ENCODE results near the gene COP1. TPM values are rescaled to one million over a fixed set of nuclear protein-coding genes. Genes with fewer than 3 reads are reported as not detected.

The COP1 gene
- total and polyA plus RNA-seq, 2 of the 8 experiments (the other 6 are each of a cell fraction or from before 2014, with no cell fraction given), result 26.2 to 44.9 TPM

DNA sequence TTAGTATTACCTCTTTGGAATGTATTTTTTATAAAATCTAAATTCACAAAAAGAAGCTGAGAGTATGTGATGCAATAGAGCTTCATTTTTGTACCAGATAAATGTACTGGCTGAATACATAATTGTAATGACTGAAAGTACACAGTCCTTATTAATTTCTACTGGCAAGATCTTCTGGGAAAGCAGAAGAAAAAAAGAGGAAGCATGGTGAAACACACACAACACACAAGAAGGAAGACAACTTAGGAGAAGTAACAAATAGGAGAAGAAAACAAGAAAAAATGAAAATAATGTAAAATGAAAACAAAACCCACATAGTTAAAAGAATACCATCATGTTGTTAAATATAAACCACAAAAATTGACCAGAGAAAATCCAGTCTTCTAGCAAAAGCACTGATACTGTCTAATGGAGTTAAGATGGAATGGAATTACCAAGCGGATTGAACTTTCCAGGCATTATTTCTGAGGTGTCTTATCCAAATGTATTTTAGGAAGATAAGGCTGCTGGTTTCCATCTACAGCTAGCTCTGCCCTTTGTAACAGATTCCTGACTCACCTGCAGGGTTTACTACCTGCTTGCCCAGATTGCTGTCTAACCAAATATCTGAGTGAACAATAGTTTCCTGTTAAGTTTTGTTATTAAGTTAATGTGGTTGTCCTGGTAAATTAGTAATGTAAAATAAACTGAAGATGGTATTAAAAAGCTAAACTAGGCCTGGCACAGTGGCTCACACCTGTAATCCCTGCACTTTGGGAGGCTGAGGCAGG lies 4.5 kb upstream of the COP1 start:
- no peak overlapping the region for H2AFZ ChIP-seq (ENCODE audit: low read length)
- no peak overlapping the region for H2BK5ac ChIP-seq (ENCODE audit: low read depth, low read length)
- H3K14ac ChIP-seq (ENCODE audit: insufficient read length), result no peak overlapping the region
- no peak overlapping the region for H4K8ac ChIP-seq (ENCODE audit: extremely low read depth, insufficient read depth, low read length)
- ChIA-PET POLR2A (ENCODE audit: partially characterized antibody) (no interaction called here), CTCF (ENCODE audit: partially characterized antibody) (interaction anchor here (0.6 to 1.4 kb wide), 2 partner anchors 12 to 723 kb away, joined by 3 to 5 read pairs; no protein-coding TSS in a partner anchor)
- H3K18ac ChIP-seq (ENCODE audit: extremely low read depth, low read length), result no peak overlapping the region
- no peaks in the 10 kb centered on the region for H3K36me3 ChIP-seq (ENCODE audit: control insufficient read depth in 2 of 4, insufficient read depth in 4 of 4, low read length in 3 of 4)
- H3K27me3 ChIP-seq (replicated peaks in 1 of 4; ENCODE audit: control insufficient read depth in 3 of 4, extremely low read depth in 1 of 4, insufficient read depth in 3 of 4, low read length in 3 of 4), result no peaks in the 10 kb centered on the region
- H2BK20ac ChIP-seq (ENCODE audit: low read length), result no peak overlapping the region
- DNase-seq (ENCODE audit: low read depth in 1 of 2, low spot score in 2 of 2) (no peak), FAIRE-seq (no peak)
- no peak overlapping the region for H3K4me3 ChIP-seq (ENCODE audit: extremely low read depth in 1 of 4, insufficient read depth in 2 of 4, low read depth in 3 of 4, low read length in 4 of 4)
- no peak overlapping the region for H2AK5ac ChIP-seq (ENCODE audit: low read depth, low read length)
- H2BK15ac ChIP-seq (ENCODE audit: low read length), result no peak overlapping the region
- H2BK120ac ChIP-seq (replicated peaks; ENCODE audit: low read depth, low read length), result no peak overlapping the region
- H4K20me1 ChIP-seq (replicated peaks in 1 of 2; ENCODE audit: control insufficient read depth in 1 of 2, insufficient read depth in 2 of 2, low read length in 2 of 2), result no peaks in the 10 kb centered on the region
- peaks cover 2% of the 10 kb centered on the region for H3K23me2 ChIP-seq (ENCODE audit: low read depth, low read length)
- H2BK12ac ChIP-seq (ENCODE audit: low read depth, low read length), result no peak overlapping the region
- H3K56ac ChIP-seq (replicated peaks; ENCODE audit: insufficient read length, low read depth, low read length), result no peak overlapping the region
- no peak overlapping the region for H4K91ac ChIP-seq (replicated peaks; ENCODE audit: insufficient read length, low read length)
- peak overlapping the region in 1 of 4 experiments; percentile 10; a peak in 1 of 7 replicates for H3K9ac ChIP-seq (replicated peaks in 1 of 4; ENCODE audit: extremely low read depth in 1 of 4, low read depth in 3 of 4, low read length in 3 of 4)
- no peak overlapping the region for H3K4me2 ChIP-seq (ENCODE audit: insufficient read depth in 1 of 2, low read depth in 2 of 2, low read length in 2 of 2)
- TF ChIP-seq FOSL1 (IDR thresholded peaks at IDR 0.05; ENCODE audit: insufficient read depth, low read depth, low read length), result no peak
- TF ChIP-seq BCL11A (IDR thresholded peaks at IDR 0.05; ENCODE audit: low read depth in 2 of 2, low read length in 2 of 2), result no peak
- no peak for TF ChIP-seq SIX5 (IDR thresholded peaks at IDR 0.05; ENCODE audit: low read depth, low read length)
- TF ChIP-seq RAD21 (IDR thresholded peaks at IDR 0.05 in 1 of 2, conservative IDR thresholded peaks at IDR 0.05 in 1 of 2; ENCODE audit: low read depth in 2 of 2, low read length in 2 of 2), result no peak
- TF ChIP-seq, protein P1, sequence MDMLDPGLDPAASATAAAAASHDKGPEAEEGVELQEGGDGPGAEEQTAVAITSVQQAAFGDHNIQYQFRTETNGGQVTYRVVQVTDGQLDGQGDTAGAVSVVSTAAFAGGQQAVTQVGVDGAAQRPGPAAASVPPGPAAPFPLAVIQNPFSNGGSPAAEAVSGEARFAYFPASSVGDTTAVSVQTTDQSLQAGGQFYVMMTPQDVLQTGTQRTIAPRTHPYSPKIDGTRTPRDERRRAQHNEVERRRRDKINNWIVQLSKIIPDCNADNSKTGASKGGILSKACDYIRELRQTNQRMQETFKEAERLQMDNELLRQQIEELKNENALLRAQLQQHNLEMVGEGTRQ (IDR thresholded peaks at IDR 0.05; ENCODE audit: low read length), result no peak
- no peak for TF ChIP-seq SP1 (IDR thresholded peaks at IDR 0.05; ENCODE audit: low read depth, low read length)
- no peak for TF ChIP-seq GTF2F1 (IDR thresholded peaks at IDR 0.05; ENCODE audit: borderline replicate concordance, low read depth, low read length)
- no peaks in the 10 kb centered on the region for H3K79me1 ChIP-seq (ENCODE audit: low read depth, low read length)
- no peak overlapping the region for H3K23ac ChIP-seq (ENCODE audit: insufficient read length)
- no peaks in the 10 kb centered on the region for H3K4me1 ChIP-seq (replicated peaks in 1 of 4; ENCODE audit: control insufficient read depth in 3 of 4, insufficient read depth in 4 of 4, low read length in 3 of 4)
- 92% methylated on average over 1 of the region's 1 CpG; no CpG with 5 or more reads in 1 of the 2 experiments for WGBS, 2 experiments (ENCODE audit: extremely low coverage in 1 of 2, insufficient coverage in 1 of 2, insufficient read length in 1 of 2, insufficient replicate concordance in 2 of 2, low coverage in 1 of 2, low lambda C conversion rate in 2 of 2, missing lambda C conversion rate in 1 of 2)
- H3K27ac ChIP-seq (ENCODE audit: low read depth, low read length), result no peak overlapping the region
- no peak overlapping the region for H3K4ac ChIP-seq (replicated peaks; ENCODE audit: insufficient read length, low read depth, low read length)
- H4K5ac ChIP-seq (ENCODE audit: insufficient read length, low read depth, low read length), result no peak overlapping the region
- no peaks in the 10 kb centered on the region for H3K9me3 ChIP-seq (ENCODE audit: insufficient read depth in 2 of 2, low read depth in 1 of 2, low read length in 1 of 2)
- no peaks in the 10 kb centered on the region for H3K79me2 ChIP-seq (ENCODE audit: control insufficient read depth in 1 of 2, insufficient read depth in 2 of 2, low read length in 2 of 2)
